ENCODE data around the gene ABTB1. TPM values are rescaled to one million over a fixed set of nuclear protein-coding genes. Genes with fewer than 3 reads are reported as not detected.

Gene ABTB1
- total and polyA plus RNA-seq, 9 donors = 5.5 to 64.4 (median 26.7) TPM

- WGBS, 3 donors = 84 to 87% (median 86%) methylated on average over 5 of the region's 5 CpGs
- Histone ChIP-seq H3K9me3 (no peaks in the 10 kb centered on the region), H3K27ac (no peak overlapping the region), H3K4me1 (ENCODE audit: insufficient read depth) (no peaks in the 10 kb centered on the region), H3K27me3 (no peaks in the 10 kb centered on the region), H3K4me3 (no peak overlapping the region), H3K36me3 (no peaks in the 10 kb centered on the region)
- DNase-seq = no peak
- intact Hi-C loops (cut with DNase I) = no loop called here
- TF ChIP-seq CTCF (IDR thresholded peaks at IDR 0.05) (no peak), EP300 (IDR thresholded peaks at IDR 0.05) (no peak), POLR2A (IDR thresholded peaks at IDR 0.05) (no peak)
These were observed 33.3 kb upstream of the ABTB1 start for GRCh38 chr3:127639173-127640041.

- no peak for DNase-seq
- intact Hi-C loops (cut with DNase I) = no loop called here
- Histone ChIP-seq H3K9me3 (no peaks in the 10 kb centered on the region), H3K36me3 (no peaks in the 10 kb centered on the region), H3K4me1 (ENCODE audit: insufficient read depth) (no peaks in the 10 kb centered on the region), H3K4me3 (no peak overlapping the region), H3K27me3 (no peaks in the 10 kb centered on the region), H3K27ac (no peak overlapping the region)
- TF ChIP-seq EP300 (IDR thresholded peaks at IDR 0.05) (no peak), CTCF (IDR thresholded peaks at IDR 0.05) (no peak), POLR2A (IDR thresholded peaks at IDR 0.05) (no peak)
- 95 to 98% (median 96%) methylated on average over 3 of the region's 3 CpGs for WGBS, 3 donors
These were observed 32.8 kb upstream of the ABTB1 start for GRCh38 chr3:127640042-127640355.

- Histone ChIP-seq H3K27ac (no peak overlapping the region), H3K36me3 (no peaks in the 10 kb centered on the region), H3K4me3 (no peak overlapping the region), H3K9me3 (no peaks in the 10 kb centered on the region), H3K4me1 (ENCODE audit: insufficient read depth) (peaks cover 6% of the 10 kb centered on the region), H3K27me3 (no peaks in the 10 kb centered on the region)
- TF ChIP-seq POLR2A (IDR thresholded peaks at IDR 0.05) = no peak
- no peak for TF ChIP-seq EP300 (IDR thresholded peaks at IDR 0.05)
- no peak for TF ChIP-seq CTCF (IDR thresholded peaks at IDR 0.05)
- DNase-seq = no peak
- intact Hi-C loops (cut with DNase I) = no loop called here
- WGBS, 3 donors = 80 to 92% (median 84%) methylated on average over 5 of the region's 5 CpGs
These were observed 27.9 kb upstream of the ABTB1 start for GRCh38 chr3:127644641-127645370.

GRCh38 chr3:127645371-127646015 is 27.3 kb upstream of the ABTB1 start:
- H3K9me3 ChIP-seq = no peaks in the 10 kb centered on the region
- TF ChIP-seq CTCF (IDR thresholded peaks at IDR 0.05) (no peak), EP300 (IDR thresholded peaks at IDR 0.05) (no peak), POLR2A (IDR thresholded peaks at IDR 0.05) (no peak)
- no peaks in the 10 kb centered on the region for H3K27me3 ChIP-seq
- no peak overlapping the region for H3K27ac ChIP-seq
- H3K36me3 ChIP-seq = no peaks in the 10 kb centered on the region
- no peak overlapping the region for H3K4me3 ChIP-seq
- peaks cover 6% of the 10 kb centered on the region for H3K4me1 ChIP-seq (ENCODE audit: insufficient read depth)
- intact Hi-C loops (cut with DNase I) = no loop called here
- DNase-seq = no peak
- 93 to 97% (median 96%) methylated on average over 8 of the region's 8 CpGs for WGBS, 3 donors

Measured in ovary (tissue), 9 donors.